Thyroid gland (tissue), 4 donors: ENCODE measurements around the gene SGSM2.

Experiments
- POLR2A ChIP-seq, 2 donors: fragments of 450-650 bp; IDR thresholded peaks; one replicate each; pipeline ENCODE4 v1.6.1; 2017; ENCODE audit warnings: antibody characterized with exemption in 2 of 2, mild to moderate bottlenecking in 2 of 2, moderate library complexity in 1 of 2
- TF ChIP-seq, protein P1 (sequence below), 6 experiments: fragments of 200-600 bp in 3 of 6; fragments of 450-650 bp in 3 of 6; sonication (generic) in 3 of 6; IDR thresholded peaks; one replicate each; pipeline ENCODE4 v1.5.1; 2016 to 2019; ENCODE audit warnings: antibody characterized with exemption in 6 of 6, mild to moderate bottlenecking in 2 of 6, inconsistent platforms in 1 of 6, moderate library complexity in 1 of 6

DNA sequence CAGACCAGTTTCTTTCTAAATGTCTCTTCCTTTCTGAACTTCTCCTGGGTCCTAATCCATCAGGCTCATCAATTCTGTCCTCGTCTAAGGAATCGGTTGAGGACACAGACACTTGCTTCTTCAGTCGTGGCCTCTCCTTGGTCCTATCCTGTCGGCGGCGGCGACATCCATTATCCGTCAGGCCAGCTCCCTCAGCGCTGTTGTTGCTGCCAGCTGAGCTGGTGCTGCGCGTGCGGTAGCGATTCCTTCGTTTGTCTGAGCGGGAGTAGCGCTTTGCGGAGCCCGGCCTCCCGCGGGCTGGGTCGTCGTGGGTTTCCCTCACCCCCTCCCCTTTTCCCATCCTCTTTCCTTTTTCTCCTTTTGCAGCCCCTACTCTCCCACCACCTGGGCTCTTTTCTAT, 37.5 kb upstream of the SGSM2 start:
- TF ChIP-seq POLR2A (IDR thresholded peaks at IDR 0.05): no peak
- TF ChIP-seq, protein P1, sequence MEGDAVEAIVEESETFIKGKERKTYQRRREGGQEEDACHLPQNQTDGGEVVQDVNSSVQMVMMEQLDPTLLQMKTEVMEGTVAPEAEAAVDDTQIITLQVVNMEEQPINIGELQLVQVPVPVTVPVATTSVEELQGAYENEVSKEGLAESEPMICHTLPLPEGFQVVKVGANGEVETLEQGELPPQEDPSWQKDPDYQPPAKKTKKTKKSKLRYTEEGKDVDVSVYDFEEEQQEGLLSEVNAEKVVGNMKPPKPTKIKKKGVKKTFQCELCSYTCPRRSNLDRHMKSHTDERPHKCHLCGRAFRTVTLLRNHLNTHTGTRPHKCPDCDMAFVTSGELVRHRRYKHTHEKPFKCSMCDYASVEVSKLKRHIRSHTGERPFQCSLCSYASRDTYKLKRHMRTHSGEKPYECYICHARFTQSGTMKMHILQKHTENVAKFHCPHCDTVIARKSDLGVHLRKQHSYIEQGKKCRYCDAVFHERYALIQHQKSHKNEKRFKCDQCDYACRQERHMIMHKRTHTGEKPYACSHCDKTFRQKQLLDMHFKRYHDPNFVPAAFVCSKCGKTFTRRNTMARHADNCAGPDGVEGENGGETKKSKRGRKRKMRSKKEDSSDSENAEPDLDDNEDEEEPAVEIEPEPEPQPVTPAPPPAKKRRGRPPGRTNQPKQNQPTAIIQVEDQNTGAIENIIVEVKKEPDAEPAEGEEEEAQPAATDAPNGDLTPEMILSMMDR (IDR thresholded peaks at IDR 0.05): no peak
